Omental fat pad (tissue), 4 donors: ENCODE data around the gene BAG3. TPM values are rescaled to one million over a fixed set of nuclear protein-coding genes. Genes with fewer than 3 reads are reported as not detected.
A peak's percentile ranks its signal among the peaks of the same experiment; 100 is the strongest.

Experiments
- ATAC-seq: fragments of 150-250 bp; one replicate; pipeline ENCODE4 v1.9.1; 2016; ENCODE audit warnings: mild to moderate bottlenecking, moderate library complexity; ENCODE audit not compliant: low FRiP score
- DNase-seq: peaks from one replicate; pipeline ENCODE4 v3.0.0-alpha.2; 2019; ENCODE audit warnings: low spot score
- total RNA-seq, 4 donors: library from RNA; depleted of rRNA; stranded (reverse); fragments of >200 nt; gene quantifications; one replicate each; pipeline ENCODE4 v1.1.0, GENCODE V29; 2016
- TF ChIP-seq, protein P1 (sequence below), 3 donors: fragments of 450-650 bp; IDR thresholded peaks; one replicate each; pipeline ENCODE4 v1.5.1; 2016 to 2017; ENCODE audit warnings: antibody characterized with exemption in 3 of 3, mild to moderate bottlenecking in 3 of 3, moderate library complexity in 2 of 3

The BAG3 gene
- total RNA-seq, 4 donors from 2014 or later = 16.1 to 98.0 (median 58.8) TPM

DNA sequence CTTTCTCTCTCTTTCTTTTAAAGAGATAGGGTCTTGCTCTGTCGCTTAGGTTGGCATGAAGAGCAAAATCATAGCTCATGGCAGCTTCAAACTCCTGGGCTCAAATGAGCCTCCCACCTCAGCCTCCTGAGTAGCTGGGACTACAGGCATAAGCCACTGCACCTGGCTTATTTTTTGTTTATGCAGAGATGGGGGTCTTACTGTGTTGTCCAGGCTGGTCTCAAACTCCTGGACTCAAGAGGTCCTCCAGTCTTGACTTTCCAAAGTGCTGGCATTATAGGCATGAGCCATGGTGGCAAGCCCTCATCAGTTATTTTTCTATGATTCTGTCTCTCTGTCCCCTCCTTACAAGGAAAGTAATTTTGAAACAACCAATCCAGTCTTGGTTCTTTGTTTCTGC, 1.1 kb upstream of the BAG3 start:
- TF ChIP-seq, protein P1, sequence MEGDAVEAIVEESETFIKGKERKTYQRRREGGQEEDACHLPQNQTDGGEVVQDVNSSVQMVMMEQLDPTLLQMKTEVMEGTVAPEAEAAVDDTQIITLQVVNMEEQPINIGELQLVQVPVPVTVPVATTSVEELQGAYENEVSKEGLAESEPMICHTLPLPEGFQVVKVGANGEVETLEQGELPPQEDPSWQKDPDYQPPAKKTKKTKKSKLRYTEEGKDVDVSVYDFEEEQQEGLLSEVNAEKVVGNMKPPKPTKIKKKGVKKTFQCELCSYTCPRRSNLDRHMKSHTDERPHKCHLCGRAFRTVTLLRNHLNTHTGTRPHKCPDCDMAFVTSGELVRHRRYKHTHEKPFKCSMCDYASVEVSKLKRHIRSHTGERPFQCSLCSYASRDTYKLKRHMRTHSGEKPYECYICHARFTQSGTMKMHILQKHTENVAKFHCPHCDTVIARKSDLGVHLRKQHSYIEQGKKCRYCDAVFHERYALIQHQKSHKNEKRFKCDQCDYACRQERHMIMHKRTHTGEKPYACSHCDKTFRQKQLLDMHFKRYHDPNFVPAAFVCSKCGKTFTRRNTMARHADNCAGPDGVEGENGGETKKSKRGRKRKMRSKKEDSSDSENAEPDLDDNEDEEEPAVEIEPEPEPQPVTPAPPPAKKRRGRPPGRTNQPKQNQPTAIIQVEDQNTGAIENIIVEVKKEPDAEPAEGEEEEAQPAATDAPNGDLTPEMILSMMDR (IDR thresholded peaks at IDR 0.05) = no peak
- ATAC-seq (no peak), DNase-seq (no peak)

GRCh38 chr10:119651514-119652360, 557 bp downstream of the BAG3 start:
- DNase-seq = no peak
- ATAC-seq = peak; percentile 13
- TF ChIP-seq, protein P1 (IDR thresholded peaks at IDR 0.05) = no peak

GRCh38 chr10:119652361-119652730, 1.2 kb downstream of the BAG3 start:
- TF ChIP-seq, protein P1 (IDR thresholded peaks at IDR 0.05) = no peak
- ATAC-seq (no peak), DNase-seq (no peak)

DNA sequence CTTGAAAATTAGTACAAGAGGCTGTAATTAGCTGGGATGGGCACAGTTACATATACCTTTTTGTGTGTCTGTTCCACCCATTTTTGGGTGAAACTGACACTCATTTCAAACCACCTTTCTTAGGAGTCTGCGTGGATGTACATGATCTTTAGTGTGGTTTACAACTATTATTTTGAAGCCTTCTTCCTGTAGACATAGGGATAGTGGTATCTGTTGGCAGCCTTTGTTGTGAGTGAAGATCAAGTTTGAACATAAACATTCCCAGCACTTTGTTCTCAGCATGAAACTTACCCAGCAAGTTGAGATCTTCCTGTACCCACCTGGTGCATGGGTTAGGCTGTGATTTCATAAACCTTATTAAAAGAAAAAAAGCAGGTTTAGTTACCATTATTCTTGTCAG, 2.0 kb downstream of the BAG3 start:
- ATAC-seq (no peak), DNase-seq (no peak)
- TF ChIP-seq, protein P1 (IDR thresholded peaks at IDR 0.05) = no peak

DNA sequence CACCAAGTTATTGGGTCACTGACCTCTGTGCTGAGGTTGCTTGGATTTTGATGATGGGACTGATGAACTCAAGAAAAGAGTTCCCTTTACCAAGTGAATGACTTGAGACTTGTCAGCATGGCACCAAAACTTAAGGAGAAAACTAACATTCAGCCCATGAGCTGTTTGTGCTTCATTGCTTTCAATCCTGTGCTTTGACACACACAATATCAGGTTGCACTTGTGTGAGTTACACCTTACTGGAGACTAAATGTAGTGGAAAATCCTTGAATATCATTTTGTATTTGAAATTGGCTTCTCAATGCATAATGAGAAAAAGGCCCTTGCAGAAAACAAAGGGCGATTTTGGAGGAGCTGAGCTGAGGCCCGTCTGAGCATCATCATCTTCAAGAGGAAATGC, 2.7 kb downstream of the BAG3 start:
- no peak for DNase-seq
- ATAC-seq = no peak
- TF ChIP-seq, protein P1 (IDR thresholded peaks at IDR 0.05) = no peak

DNA sequence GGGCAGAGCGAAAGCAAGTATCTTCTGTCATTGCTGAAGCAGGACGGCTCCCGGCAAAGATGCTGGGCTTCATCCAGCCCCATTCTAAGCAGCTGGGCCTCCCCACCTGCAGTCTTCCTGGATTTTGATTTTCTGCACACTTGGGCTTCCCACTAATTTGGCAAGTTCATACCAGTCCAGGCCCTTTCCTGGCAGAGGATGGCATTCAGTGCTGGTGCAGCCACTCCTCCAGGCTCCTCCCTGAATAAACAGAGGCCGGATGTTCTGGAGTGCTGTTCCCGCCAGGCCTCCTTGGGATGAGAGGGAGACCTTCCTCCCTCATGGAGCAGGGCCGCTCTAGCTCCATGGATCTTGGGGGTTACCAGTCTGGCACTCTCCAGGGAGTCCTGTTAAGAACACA, 3.4 kb downstream of the BAG3 start:
- TF ChIP-seq, protein P1 (IDR thresholded peaks at IDR 0.05) = no peak
- DNase-seq (no peak), ATAC-seq (peak; percentile 9)

GRCh38 chr10:119655566-119656001, 4.4 kb downstream of the BAG3 start:
- ATAC-seq = peak; percentile 33
- TF ChIP-seq, protein P1 (IDR thresholded peaks at IDR 0.05) = no peak
- no peak for DNase-seq
